Mucosa of stomach (tissue), 1 donor: Measurements from ENCODE around the gene BCAR3.

Experiments used
- H3K27me3 ChIP-seq: one replicate; pipeline ENCODE4 v1.7.0; 2013; ENCODE audit warnings: mild to moderate bottlenecking, low read length; ENCODE audit not compliant: control insufficient read depth, insufficient read depth
- H3K36me3 ChIP-seq: one replicate; pipeline ENCODE4 v1.7.0; 2013; ENCODE audit warnings: low read length; ENCODE audit not compliant: control insufficient read depth, insufficient read depth
- H3K4me1 ChIP-seq: one replicate; pipeline ENCODE4 v1.7.0; 2013; ENCODE audit warnings: mild to moderate bottlenecking, low read length; ENCODE audit not compliant: control insufficient read depth, insufficient read depth
- H3K4me3 ChIP-seq: one replicate; pipeline ENCODE4 v1.7.0; 2013; ENCODE audit warnings: low read length
- H3K9ac ChIP-seq: one replicate; pipeline ENCODE4 v1.7.0; 2013; ENCODE audit warnings: mild to moderate bottlenecking, low read length, moderate library complexity
- H3K9me3 ChIP-seq: one replicate; pipeline ENCODE4 v1.7.0; 2013; ENCODE audit warnings: mild to moderate bottlenecking, low read length, moderate library complexity; ENCODE audit not compliant: control insufficient read depth
- donor health status: Pancreatic carcinoma.

Gene BCAR3

DNA sequence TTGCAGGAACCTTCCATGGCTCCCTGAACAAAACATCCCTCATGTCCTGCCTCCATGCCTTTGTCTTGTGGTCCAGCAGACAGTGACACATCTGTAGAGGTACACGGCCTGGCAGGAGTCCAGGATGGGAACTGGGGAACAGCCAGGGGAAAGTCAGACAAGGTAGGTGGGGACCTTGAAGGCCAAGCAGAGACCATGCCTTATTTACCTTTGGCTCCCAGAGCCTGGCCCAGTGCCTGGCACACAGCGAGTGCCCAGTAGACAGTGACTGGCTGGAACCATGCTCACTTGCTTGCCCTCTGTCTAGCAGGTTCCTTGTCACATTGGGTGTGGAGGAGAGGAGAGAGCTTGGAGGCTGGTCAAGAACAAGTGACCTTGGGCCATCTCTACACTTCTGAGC is 81.0 kb downstream of the BCAR3 start:
- Histone ChIP-seq H3K4me1 (peaks cover 29% of the 10 kb centered on the region), H3K9ac (no peak overlapping the region), H3K36me3 (no peaks in the 10 kb centered on the region), H3K27me3 (no peaks in the 10 kb centered on the region), H3K4me3 (no peak overlapping the region), H3K9me3 (no peaks in the 10 kb centered on the region)

DNA sequence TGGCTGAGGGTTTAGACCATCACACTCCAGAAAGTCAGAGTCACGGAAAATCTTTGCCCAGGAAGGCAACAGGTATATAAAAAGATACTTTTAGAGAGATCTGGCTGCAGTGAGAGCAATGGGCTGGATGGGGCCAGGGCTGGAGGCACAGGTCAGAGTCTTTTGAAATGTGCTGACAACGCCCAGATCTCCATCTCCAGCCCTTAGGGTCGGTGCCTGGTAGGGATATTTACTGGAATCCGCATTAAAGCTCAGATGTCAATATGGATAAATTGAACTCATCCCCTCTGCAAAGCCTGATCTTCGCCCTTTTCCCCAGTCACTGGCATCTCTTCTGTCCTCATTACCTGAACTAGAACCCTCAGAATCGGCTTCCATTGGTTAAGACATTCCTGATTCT is 82.2 kb downstream of the BCAR3 start:
- no peaks in the 10 kb centered on the region for H3K36me3 ChIP-seq
- no peaks in the 10 kb centered on the region for H3K9me3 ChIP-seq
- H3K4me1 ChIP-seq = peaks cover 20% of the 10 kb centered on the region
- H3K27me3 ChIP-seq = no peaks in the 10 kb centered on the region
- no peak overlapping the region for H3K4me3 ChIP-seq
- H3K9ac ChIP-seq = no peak overlapping the region

GRCh38 chr1:93598861-93599439 is 82.7 kb downstream of the BCAR3 start:
- Histone ChIP-seq H3K4me1 (peaks cover 21% of the 10 kb centered on the region), H3K4me3 (no peak overlapping the region), H3K9ac (no peak overlapping the region)

GRCh38 chr1:93598396-93598795 is 83.2 kb downstream of the BCAR3 start:
- Histone ChIP-seq H3K9ac (no peak overlapping the region), H3K36me3 (no peaks in the 10 kb centered on the region), H3K4me1 (peaks cover 27% of the 10 kb centered on the region), H3K4me3 (no peak overlapping the region), H3K27me3 (no peaks in the 10 kb centered on the region), H3K9me3 (no peaks in the 10 kb centered on the region)

More at GRCh38 chr1:93598861-93599439, 82.7 kb downstream of the BCAR3 start:
- no peaks in the 10 kb centered on the region for H3K36me3 ChIP-seq
- no peaks in the 10 kb centered on the region for H3K27me3 ChIP-seq
- H3K9me3 ChIP-seq = no peaks in the 10 kb centered on the region

GRCh38 chr1:93597709-93598108 is 83.9 kb downstream of the BCAR3 start:
- Histone ChIP-seq H3K4me1 (peaks cover 34% of the 10 kb centered on the region), H3K9ac (no peak overlapping the region), H3K4me3 (no peak overlapping the region), H3K9me3 (no peaks in the 10 kb centered on the region), H3K27me3 (no peaks in the 10 kb centered on the region), H3K36me3 (no peaks in the 10 kb centered on the region)

DNA sequence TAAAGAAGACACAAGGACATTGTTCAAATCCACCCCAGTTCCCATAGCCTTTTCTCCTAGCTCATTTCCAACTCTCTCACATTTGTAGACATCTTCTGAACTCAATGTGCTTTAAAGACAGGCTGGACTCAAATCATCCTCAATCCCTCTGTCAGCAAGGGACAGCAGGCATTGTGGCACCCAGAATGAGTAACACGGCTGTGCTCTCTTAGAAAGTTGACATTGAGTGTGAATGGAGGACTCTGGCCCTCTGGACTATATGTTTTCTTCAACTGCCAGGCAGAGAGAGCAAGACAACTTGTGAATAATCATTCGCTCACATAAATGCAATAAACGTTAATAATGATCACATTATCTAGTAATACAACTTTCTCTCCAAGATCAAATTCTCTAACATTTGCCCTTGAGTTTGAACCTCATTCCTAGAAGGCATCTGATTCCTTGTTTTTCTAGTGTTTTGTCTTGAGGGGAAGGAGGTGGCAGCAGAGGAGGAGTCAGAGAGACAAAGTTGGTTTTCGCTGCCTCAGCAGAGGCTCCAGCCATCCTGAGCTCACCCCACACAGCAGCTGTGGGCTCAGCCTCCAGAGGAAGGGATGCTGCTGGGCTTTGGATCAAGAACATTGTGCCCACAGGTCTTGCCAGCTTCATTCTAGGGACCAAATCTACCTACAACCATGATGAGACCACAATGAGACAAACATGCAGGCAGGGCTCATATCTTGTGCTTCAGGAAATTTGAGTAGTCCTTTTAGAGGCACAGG is 85.1 kb downstream of the BCAR3 start:
- peaks cover 41% of the 10 kb centered on the region for H3K4me1 ChIP-seq
- no peaks in the 10 kb centered on the region for H3K9me3 ChIP-seq
- no peak overlapping the region for H3K9ac ChIP-seq
- no peaks in the 10 kb centered on the region for H3K27me3 ChIP-seq
- H3K36me3 ChIP-seq = no peaks in the 10 kb centered on the region
- no peak overlapping the region for H3K4me3 ChIP-seq

- Histone ChIP-seq H3K9me3 (no peaks in the 10 kb centered on the region), H3K36me3 (no peaks in the 10 kb centered on the region), H3K4me1 (peaks cover 38% of the 10 kb centered on the region), H3K4me3 (no peak overlapping the region), H3K9ac (no peak overlapping the region), H3K27me3 (no peaks in the 10 kb centered on the region)
Measured at GRCh38 chr1:93595743-93596142, 85.9 kb downstream of the BCAR3 start.

DNA sequence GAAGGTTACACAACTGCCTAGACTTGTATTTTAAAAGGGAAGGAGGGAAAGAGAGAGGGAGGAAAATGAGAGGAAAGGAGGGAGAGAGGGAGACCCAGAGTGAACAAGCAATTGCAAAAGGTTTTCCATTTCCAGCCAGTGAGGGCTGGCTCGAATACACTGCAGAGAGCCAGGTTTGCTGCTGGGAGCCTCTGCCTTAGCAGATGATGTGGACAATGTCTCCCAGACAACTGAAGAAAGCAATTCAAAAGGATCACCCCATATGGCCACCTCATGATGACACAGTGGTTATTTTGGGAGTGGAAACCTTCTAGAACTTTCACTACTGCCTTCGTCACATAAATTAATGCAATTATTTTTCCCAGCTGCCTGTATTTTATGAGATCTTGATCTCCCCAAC is 86.4 kb downstream of the BCAR3 start:
- Histone ChIP-seq H3K4me3 (no peak overlapping the region), H3K9me3 (no peaks in the 10 kb centered on the region), H3K27me3 (no peaks in the 10 kb centered on the region), H3K9ac (no peak overlapping the region), H3K36me3 (no peaks in the 10 kb centered on the region), H3K4me1 (peaks cover 34% of the 10 kb centered on the region)

DNA sequence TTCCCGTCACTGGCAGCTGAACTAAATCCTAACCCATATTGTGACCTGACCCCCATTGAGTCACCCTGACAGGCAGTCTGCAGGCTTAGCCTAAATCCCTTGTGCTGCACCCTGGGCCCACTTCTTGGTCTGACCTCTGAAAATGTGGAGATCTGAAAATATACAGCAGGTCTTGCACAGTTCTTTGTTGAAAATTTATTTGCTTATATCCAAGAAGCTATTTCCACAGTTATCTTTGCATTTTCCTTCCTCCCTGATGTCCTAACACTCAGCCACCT is 87.1 kb downstream of the BCAR3 start:
- H3K27me3 ChIP-seq = no peaks in the 10 kb centered on the region
- no peak overlapping the region for H3K4me3 ChIP-seq
- H3K4me1 ChIP-seq = peaks cover 34% of the 10 kb centered on the region
- no peaks in the 10 kb centered on the region for H3K36me3 ChIP-seq
- H3K9ac ChIP-seq = no peak overlapping the region
- no peaks in the 10 kb centered on the region for H3K9me3 ChIP-seq

- H3K27me3 ChIP-seq = no peaks in the 10 kb centered on the region
- H3K36me3 ChIP-seq = no peaks in the 10 kb centered on the region
- no peak overlapping the region for H3K4me3 ChIP-seq
- H3K4me1 ChIP-seq = peaks cover 34% of the 10 kb centered on the region
- no peaks in the 10 kb centered on the region for H3K9me3 ChIP-seq
- H3K9ac ChIP-seq = no peak overlapping the region
Measured at GRCh38 chr1:93593854-93594602, 87.6 kb downstream of the BCAR3 start.

- Histone ChIP-seq H3K27me3 (no peaks in the 10 kb centered on the region), H3K4me1 (peaks cover 34% of the 10 kb centered on the region), H3K9ac (peak overlapping the region; percentile 76), H3K36me3 (no peaks in the 10 kb centered on the region), H3K4me3 (peak overlapping the region; percentile 60), H3K9me3 (no peaks in the 10 kb centered on the region)
Measured at GRCh38 chr1:93592551-93592949, 89.1 kb downstream of the BCAR3 start.
